HG02571 (cell line): Measurements from ENCODE around the gene CERS4.

ENCODE experiments used
- ATAC-seq: cut with Tn5 transposase; IDR thresholded peaks from one replicate; pipeline ENCODE4 v1.9.1; 2021; ENCODE audit warnings: mild to moderate bottlenecking, moderate library complexity; ENCODE audit not compliant: unreplicated experiment

The CERS4 gene

DNA sequence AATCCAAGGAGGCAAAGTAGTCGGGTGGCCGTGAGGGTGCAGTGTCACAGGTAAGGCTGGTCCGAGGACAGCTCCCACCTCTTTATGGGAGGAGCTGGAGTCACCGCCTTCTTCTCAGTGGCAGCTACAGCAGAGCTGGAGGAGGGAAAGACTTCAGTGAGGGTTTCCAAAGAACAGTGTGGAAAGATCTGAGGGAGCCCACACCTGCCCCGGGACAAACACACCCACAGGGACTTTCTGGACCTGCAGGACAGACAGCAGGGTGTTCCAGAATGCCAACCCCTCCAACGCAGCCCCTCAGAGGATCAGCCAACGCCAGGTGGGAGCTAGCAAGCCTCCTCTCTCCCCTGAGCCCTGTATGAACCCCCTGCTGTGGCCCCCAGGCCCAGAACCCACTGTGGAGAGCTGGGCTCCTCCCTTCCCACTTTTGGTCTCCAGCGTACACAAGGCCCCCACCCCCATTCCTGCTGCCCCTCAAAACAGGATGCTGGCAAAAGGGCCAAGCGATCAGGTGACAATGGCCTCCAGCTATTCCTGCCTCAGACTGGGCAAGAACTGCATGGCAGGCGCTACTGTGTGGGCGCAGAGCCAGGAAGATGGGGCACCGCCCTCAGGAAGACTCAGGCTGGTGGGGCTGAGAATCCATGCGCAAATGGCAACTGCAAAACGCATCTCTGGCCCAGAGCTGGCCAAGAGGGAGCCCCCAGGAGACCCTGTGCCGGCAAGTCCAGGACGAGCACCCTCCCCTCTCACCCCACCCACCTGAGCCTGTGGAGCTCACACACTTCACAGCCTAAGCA lies 102.5 kb downstream of the CERS4 start:
- no peak for ATAC-seq
